HAP-1 (cell line): ENCODE measurements around the gene TBC1D32.
"Not testable (repeated sequence)": the region's sequence is repeated elsewhere in the genome, so short reads cannot be mapped to it uniquely, and the experiment has no call there.

Experiments used
- DNase-seq, 2 experiments: peaks; one replicate each; pipeline ENCODE4 v3.0.0-alpha.2; 2016 to 2020; ENCODE audit warnings: low spot score in 2 of 2
- H3K27me3 ChIP-seq: fragments of 250-450 bp; sonication (Bioruptor Pico); 2 replicates; pipeline ENCODE4 v1.5.1; 2020; ENCODE audit warnings: low read depth, mild to moderate bottlenecking, moderate library complexity
- H3K36me3 ChIP-seq: fragments of 250-450 bp; sonication (Bioruptor Pico); replicated peaks from 2 replicates; pipeline ENCODE4 v1.5.1; 2020; ENCODE audit warnings: mild to moderate bottlenecking
- H3K4me1 ChIP-seq: fragments of 250-450 bp; sonication (Bioruptor Pico); 2 replicates; pipeline ENCODE4 v1.5.1; 2020; ENCODE audit warnings: mild to moderate bottlenecking
- H3K4me3 ChIP-seq: fragments of 250-450 bp; sonication (Bioruptor Pico); 2 replicates; pipeline ENCODE4 v1.5.1; 2020; ENCODE audit warnings: mild to moderate bottlenecking, moderate library complexity
- H3K9me3 ChIP-seq: fragments of 250-450 bp; sonication (Bioruptor Pico); 2 replicates; pipeline ENCODE4 v1.5.1; 2020; ENCODE audit warnings: mild to moderate bottlenecking, moderate library complexity
- in situ Hi-C: fragments of 300-500 bp; cut with MboI; formaldehyde crosslinking; loops from 3 replicates; pipeline ENCODE4 v1.14.3; 2020; ENCODE audit warnings: low sequenced_read_pairs, inconsistent platforms, mixed read lengths

TBC1D32 gene, protein sequence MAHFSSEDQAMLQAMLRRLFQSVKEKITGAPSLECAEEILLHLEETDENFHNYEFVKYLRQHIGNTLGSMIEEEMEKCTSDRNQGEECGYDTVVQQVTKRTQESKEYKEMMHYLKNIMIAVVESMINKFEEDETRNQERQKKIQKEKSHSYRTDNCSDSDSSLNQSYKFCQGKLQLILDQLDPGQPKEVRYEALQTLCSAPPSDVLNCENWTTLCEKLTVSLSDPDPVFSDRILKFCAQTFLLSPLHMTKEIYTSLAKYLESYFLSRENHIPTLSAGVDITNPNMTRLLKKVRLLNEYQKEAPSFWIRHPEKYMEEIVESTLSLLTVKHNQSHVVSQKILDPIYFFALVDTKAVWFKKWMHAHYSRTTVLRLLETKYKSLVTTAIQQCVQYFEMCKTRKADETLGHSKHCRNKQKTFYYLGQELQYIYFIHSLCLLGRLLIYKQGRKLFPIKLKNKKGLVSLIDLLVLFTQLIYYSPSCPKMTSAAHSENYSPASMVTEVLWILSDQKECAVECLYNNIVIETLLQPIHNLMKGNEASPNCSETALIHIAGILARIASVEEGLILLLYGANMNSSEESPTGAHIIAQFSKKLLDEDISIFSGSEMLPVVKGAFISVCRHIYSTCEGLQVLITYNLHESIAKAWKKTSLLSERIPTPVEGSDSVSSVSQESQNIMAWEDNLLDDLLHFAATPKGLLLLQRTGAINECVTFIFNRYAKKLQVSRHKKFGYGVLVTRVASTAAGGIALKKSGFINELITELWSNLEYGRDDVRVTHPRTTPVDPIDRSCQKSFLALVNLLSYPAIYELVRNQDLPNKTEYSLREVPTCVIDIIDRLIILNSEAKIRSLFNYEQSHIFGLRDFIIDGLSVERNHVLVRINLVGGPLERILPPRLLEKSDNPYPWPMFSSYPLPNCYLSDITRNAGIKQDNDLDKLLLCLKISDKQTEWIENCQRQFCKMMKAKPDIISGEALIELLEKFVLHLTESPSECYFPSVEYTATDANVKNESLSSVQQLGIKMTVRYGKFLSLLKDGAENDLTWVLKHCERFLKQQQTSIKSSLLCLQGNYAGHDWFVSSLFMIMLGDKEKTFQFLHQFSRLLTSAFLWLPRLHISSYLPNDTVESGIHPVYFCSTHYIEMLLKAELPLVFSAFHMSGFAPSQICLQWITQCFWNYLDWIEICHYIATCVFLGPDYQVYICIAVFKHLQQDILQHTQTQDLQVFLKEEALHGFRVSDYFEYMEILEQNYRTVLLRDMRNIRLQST

GRCh38 chr6:121334299-121335086, at the start of gene TBC1D32:
TBC1D32 (minus strand) TSS chr6:121334480; CDS start chr6:121334430, 50 bp downstream.
- in situ Hi-C loops: no loop called here
- Histone ChIP-seq H3K36me3 (no peaks in the 10 kb centered on the region), H3K27me3 (peaks cover 4% of the 10 kb centered on the region; the same call in 1 of the 2 replicates), H3K4me3 (peak within 1 kb of the TSS; percentile 53), H3K4me1 (peaks cover 2% of the 10 kb centered on the region; the same call in 1 of the 2 replicates), H3K9me3 (no peaks in the 10 kb centered on the region)
- DNase-seq: peak; percentile 75 to 91

DNA sequence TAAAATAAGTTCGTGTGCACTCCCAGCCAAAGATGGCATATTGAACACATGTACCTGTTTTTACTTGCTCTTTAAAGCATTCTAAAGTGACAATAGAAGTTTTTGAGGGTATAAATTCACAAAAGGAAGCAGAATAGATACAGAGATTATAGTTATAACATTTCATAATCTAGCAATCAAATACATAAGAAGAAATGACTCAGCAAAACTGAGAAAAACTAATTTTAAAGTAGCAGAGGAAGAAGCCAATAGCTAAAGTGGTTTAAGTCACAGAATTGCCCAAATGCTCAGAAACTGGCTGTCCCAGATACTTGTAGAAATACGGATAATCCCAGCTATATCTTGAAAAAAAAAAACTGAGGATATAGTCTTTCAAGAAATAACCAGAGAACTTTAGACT, 49.2 kb upstream of the TBC1D32 start:
- no peak for DNase-seq
- Histone ChIP-seq H3K9me3 (no peaks in the 10 kb centered on the region), H3K27me3 (no peaks in the 10 kb centered on the region), H3K36me3 (no peaks in the 10 kb centered on the region), H3K4me1 (no peaks in the 10 kb centered on the region), H3K4me3 (no peak overlapping the region)
- in situ Hi-C loops: no loop called here

- Histone ChIP-seq H3K36me3 (no peaks in the 10 kb centered on the region), H3K4me3 (no peak overlapping the region), H3K9me3 (no peaks in the 10 kb centered on the region), H3K27me3 (no peaks in the 10 kb centered on the region), H3K4me1 (no peaks in the 10 kb centered on the region)
- in situ Hi-C loops: no loop called here
- DNase-seq: peak in 1 of 2 experiments; percentile 45
Measured at GRCh38 chr6:121382467-121383121, 48.3 kb upstream of the TBC1D32 start.

- H3K36me3 ChIP-seq: no peaks in the 10 kb centered on the region
- DNase-seq: no peak
- no peak overlapping the region for H3K4me3 ChIP-seq
- H3K4me1 ChIP-seq: no peaks in the 10 kb centered on the region
- in situ Hi-C loops: no loop called here
- no peaks in the 10 kb centered on the region for H3K27me3 ChIP-seq
- no peaks in the 10 kb centered on the region for H3K9me3 ChIP-seq
Measured at GRCh38 chr6:121376411-121376810, 42.1 kb upstream of the TBC1D32 start.

DNA sequence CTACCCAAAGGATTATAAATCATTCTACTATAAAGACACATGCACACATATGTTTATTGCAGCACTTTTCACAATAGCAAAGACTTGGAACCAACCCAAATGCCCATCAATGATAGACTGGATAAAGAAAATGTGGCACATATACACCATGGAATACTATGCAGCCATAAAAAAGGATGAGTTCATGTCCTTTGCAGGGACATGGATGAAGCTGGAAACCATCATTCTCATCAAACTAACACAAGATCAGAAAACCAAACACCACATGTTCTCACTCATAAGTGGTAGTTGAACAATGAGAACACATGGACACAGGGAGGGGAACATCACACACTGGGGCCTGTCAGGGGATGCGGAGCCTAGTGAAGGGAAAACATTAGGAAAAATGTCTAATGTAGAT, 39.9 kb upstream of the TBC1D32 start:
- H3K9me3 ChIP-seq, H3K36me3 ChIP-seq, H3K4me3 ChIP-seq, DNase-seq, in situ Hi-C loops, H3K4me1 ChIP-seq, H3K27me3 ChIP-seq: not testable (repeated sequence)

GRCh38 chr6:121365536-121366521, 31.5 kb upstream of the TBC1D32 start:
- Histone ChIP-seq H3K27me3 (peaks cover 6% of the 10 kb centered on the region), H3K4me3 (no peak overlapping the region)
- in situ Hi-C loops: no loop called here

DNA sequence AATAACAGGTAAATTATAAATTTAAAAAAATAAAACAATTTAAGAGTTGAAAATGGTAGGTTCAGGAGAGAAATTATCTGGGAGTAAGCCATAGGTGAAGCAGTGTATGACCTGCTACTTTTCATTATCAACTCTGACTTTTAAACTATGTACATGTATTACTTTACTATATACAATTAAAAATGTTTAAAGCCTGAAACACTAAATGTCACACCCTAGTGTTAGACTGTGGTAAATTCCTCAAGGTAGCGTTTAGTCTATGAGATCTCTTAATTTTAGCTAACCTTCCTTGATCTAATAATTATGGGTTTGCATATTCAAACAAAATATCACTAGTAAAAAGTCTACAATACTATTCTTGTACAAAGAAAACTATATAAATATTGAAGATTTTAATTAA, 22.3 kb upstream of the TBC1D32 start:
- DNase-seq: no peak
- no peaks in the 10 kb centered on the region for H3K4me1 ChIP-seq
- no peaks in the 10 kb centered on the region for H3K9me3 ChIP-seq
- no peaks in the 10 kb centered on the region for H3K36me3 ChIP-seq
- in situ Hi-C loops: no loop called here
- H3K4me3 ChIP-seq: no peak overlapping the region
- no peaks in the 10 kb centered on the region for H3K27me3 ChIP-seq

More at GRCh38 chr6:121365536-121366521, 31.5 kb upstream of the TBC1D32 start:
- Histone ChIP-seq H3K4me1 (no peaks in the 10 kb centered on the region), H3K36me3 (no peaks in the 10 kb centered on the region), H3K9me3 (no peaks in the 10 kb centered on the region)
- no peak for DNase-seq

DNA sequence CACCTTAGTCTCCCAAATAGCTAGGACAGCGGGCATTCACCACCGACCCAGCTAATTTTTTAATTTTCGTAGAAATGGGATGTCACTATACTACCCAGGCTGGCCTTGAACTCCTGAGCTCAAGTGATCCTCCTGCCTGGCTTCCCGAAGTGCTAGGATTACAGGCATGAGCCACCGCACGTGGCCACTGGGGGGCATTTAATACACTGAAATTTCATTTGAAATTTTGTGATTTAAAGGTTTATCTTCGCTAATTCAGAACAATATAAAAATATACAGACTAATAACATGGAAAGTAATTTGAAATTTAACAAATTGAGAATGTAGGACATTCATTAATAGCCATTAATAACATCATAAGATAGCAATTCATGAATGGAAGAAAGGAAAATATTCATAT, 20.5 kb upstream of the TBC1D32 start:
- Histone ChIP-seq H3K4me1 (no peaks in the 10 kb centered on the region), H3K4me3 (no peak overlapping the region), H3K27me3 (no peaks in the 10 kb centered on the region), H3K36me3 (no peaks in the 10 kb centered on the region), H3K9me3 (no peaks in the 10 kb centered on the region)
- DNase-seq: peak in 1 of 2 experiments; percentile 17
- in situ Hi-C loops: no loop called here

DNA sequence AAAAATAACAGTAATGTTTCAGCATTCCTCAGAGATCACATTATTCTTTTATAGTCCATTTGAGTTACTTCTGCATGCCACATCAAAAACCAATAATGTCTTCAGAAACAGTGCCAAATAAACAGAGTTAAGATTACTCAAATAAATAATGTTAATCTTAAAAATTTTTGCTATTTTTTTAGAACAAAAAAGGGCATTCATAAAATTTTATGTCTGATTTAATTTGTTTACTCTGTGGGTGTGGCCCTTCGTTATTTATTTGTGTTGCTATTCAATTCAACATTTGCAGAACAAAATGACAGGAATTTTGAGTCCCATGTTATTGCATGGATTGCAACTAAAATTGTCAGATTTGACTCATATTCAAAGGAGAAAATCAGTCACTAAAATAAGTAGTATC, 18.7 kb upstream of the TBC1D32 start:
- in situ Hi-C loops: no loop called here
- Histone ChIP-seq H3K27me3 (no peaks in the 10 kb centered on the region), H3K36me3 (no peaks in the 10 kb centered on the region)

DNA sequence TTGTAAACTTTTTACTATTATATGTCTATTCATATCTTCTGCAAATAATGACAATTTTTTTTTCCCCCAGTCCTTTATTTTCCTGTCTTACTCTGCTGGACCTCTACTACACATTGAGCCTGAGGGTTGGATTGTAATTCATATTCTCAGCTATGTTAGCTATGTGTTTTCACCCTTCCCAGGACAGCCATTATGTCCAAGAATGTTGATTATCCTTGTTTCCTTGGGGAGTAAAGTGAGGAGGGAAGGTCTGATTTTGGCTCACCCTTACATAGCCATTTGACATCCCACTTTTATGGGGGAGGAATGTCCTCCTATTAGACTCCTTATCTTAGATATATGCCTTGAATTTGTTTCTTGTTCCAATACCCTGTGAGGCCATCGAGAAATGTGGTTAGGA, 17.6 kb upstream of the TBC1D32 start:
- DNase-seq: no peak
- in situ Hi-C loops: no loop called here
- Histone ChIP-seq H3K36me3 (no peaks in the 10 kb centered on the region), H3K4me1 (no peaks in the 10 kb centered on the region), H3K9me3 (no peaks in the 10 kb centered on the region), H3K27me3 (no peaks in the 10 kb centered on the region), H3K4me3 (no peak overlapping the region)

More for the DNA sequence above, 18.7 kb upstream of the TBC1D32 start:
- no peak for DNase-seq
- H3K4me3 ChIP-seq: no peak overlapping the region
- no peaks in the 10 kb centered on the region for H3K4me1 ChIP-seq
- no peaks in the 10 kb centered on the region for H3K9me3 ChIP-seq

DNA sequence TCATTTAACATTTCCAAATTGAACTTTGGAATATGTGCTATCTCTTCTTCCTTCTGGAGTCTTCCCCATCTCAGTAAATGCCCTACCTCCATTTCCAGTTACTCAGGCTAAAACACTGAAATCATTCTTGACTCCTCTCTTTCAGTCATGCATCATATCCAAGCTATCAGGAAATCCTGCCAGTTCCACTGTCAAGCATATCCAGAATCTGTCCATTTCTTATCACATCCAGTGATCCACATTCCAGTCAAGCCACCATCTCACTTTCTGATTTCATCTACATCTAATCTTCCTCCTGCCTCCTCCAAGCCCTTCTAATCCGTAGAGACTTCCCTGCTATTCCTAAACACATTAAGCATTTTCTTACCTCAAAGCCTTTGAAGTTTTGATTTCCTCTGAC, 15.3 kb upstream of the TBC1D32 start:
- in situ Hi-C loops: no loop called here

DNA sequence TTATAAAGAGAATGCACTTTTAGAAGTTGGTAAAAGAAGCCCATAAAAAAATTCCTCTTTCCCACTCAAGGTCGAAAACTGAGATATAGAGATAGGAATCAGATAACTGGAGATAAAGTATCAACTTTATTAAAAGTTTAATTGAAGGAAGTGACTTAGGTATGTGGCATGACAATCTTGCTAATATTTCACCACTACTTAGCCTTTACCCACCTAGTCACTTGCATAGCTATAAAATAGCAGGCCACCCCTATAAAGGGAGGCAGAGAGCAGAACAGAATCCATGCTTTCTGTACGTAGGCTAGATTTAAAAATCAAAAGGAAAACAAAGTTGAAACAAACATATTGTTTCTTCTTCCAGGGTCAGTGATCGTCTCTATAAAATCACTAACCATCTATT, 13.2 kb upstream of the TBC1D32 start:
- Histone ChIP-seq H3K4me1 (no peaks in the 10 kb centered on the region), H3K4me3 (no peak overlapping the region), H3K9me3 (no peaks in the 10 kb centered on the region), H3K36me3 (no peaks in the 10 kb centered on the region), H3K27me3 (no peaks in the 10 kb centered on the region)
- DNase-seq: no peak
- in situ Hi-C loops: no loop called here

More for the DNA sequence above, 15.3 kb upstream of the TBC1D32 start:
- no peaks in the 10 kb centered on the region for H3K4me1 ChIP-seq
- no peaks in the 10 kb centered on the region for H3K36me3 ChIP-seq
- H3K27me3 ChIP-seq: no peaks in the 10 kb centered on the region
- H3K9me3 ChIP-seq: no peaks in the 10 kb centered on the region
- no peak for DNase-seq
- H3K4me3 ChIP-seq: no peak overlapping the region
